SW480 (cell line): Measurements from ENCODE around the gene NUP35.
A peak's percentile ranks its signal among the peaks of the same experiment; 100 is the strongest.

ENCODE experiments used
- DNase-seq: peaks from one replicate; pipeline ENCODE4 v3.0.0-alpha.2; 2016; ENCODE audit warnings: low spot score

Gene NUP35

GRCh38 chr2:183124222-183124956 is at the start of gene NUP35:
TSS of gene NUP35 (plus strand) at chr2:183124443. CDS start at chr2:183124458, 15 bp downstream.
- peak; percentile 92 for DNase-seq

- peak; percentile 81 for DNase-seq
Observed at GRCh38 chr2:183078163-183078463, 46.1 kb upstream of the NUP35 start.

- DNase-seq, result peak; percentile 97
Observed at GRCh38 chr2:183078464-183079138, 45.6 kb upstream of the NUP35 start, which contains the start of gene DUSP19. TSS of gene DUSP19 (plus strand) at chr2:183078747. CDS start at chr2:183078934, 187 bp downstream.

GRCh38 chr2:183079139-183079775 is 45.0 kb upstream of the NUP35 start:
- peak; percentile 22 for DNase-seq

GRCh38 chr2:183081911-183082310 is 42.3 kb upstream of the NUP35 start:
- DNase-seq, result no peak

GRCh38 chr2:183088061-183088460 is 36.2 kb upstream of the NUP35 start:
- no peak for DNase-seq

- no peak for DNase-seq
Observed at GRCh38 chr2:183089192-183089851, 34.9 kb upstream of the NUP35 start.

- no peak for DNase-seq
Observed at GRCh38 chr2:183091318-183091953, 32.8 kb upstream of the NUP35 start.

- DNase-seq, result no peak
Observed at GRCh38 chr2:183091954-183092345, 32.3 kb upstream of the NUP35 start.

GRCh38 chr2:183093857-183094657 is 30.2 kb upstream of the NUP35 start:
- peak; percentile 7 for DNase-seq

GRCh38 chr2:183105402-183106134 is 18.7 kb upstream of the NUP35 start:
- no peak for DNase-seq

GRCh38 chr2:183112577-183112976 is 11.7 kb upstream of the NUP35 start:
- DNase-seq, result no peak

- no peak for DNase-seq
Observed at GRCh38 chr2:183113630-183114029, 10.6 kb upstream of the NUP35 start.

- no peak for DNase-seq
Observed at GRCh38 chr2:183117226-183117625, 7.0 kb upstream of the NUP35 start.

GRCh38 chr2:183123117-183123958 is 905 bp upstream of the NUP35 start:
- DNase-seq, result no peak

GRCh38 chr2:183123959-183124221 is 353 bp upstream of the NUP35 start:
- DNase-seq, result no peak

- DNase-seq, result no peak
Observed at GRCh38 chr2:183124957-183125255, 663 bp downstream of the NUP35 start.

- DNase-seq, result no peak
Observed at GRCh38 chr2:183125659-183126341, 1.6 kb downstream of the NUP35 start.

GRCh38 chr2:183126635-183127034 is 2.4 kb downstream of the NUP35 start:
- DNase-seq, result no peak

GRCh38 chr2:183134016-183134415 is 9.8 kb downstream of the NUP35 start:
- no peak for DNase-seq
